ENCODE measurements around the gene PCDHGA1. TPM values are rescaled to one million over a fixed set of nuclear protein-coding genes. Genes with fewer than 3 reads are reported as not detected.
"Not testable (repeated sequence)": the region's sequence is repeated elsewhere in the genome, so short reads cannot be mapped to it uniquely, and the experiment has no call there.

PCDHGA1 gene
- total RNA-seq, 1 experiment from 2014 or later = 2.2 TPM

DNA sequence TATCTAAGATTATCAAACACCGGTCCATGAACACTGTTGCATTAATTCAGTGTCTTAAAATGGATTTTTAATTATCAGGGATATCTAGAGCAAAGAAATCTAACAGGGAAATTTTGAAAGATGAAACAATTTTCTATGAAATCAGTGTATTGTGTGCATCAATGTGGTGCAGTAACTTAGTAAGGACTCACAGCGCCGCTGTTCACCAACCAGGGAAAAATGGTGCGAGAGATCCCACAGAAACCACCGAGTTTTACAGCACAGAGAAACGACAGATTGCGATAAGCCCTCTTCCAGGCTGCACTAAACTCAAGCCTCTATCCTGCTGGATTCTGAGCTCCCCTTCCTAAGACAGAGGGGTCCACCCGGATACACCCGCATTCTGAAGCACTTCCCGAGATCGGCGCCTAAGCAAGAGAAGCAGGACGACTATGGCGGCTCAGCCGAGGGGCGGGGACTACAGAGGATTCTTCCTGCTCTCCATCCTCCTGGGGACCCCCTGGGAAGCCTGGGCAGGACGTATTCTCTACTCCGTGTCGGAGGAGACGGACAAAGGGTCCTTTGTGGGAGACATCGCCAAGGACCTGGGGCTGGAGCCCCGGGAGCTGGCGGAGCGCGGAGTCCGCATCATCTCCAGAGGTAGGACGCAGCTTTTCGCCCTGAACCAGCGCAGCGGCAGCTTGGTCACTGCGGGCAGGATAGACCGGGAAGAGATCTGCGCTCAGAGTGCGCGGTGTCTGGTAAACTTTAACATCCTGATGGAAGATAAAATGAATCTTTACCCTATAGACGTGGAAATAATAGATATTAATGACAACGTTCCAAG lies 52.4 kb downstream of the PCDHGA1 start, which contains the start of gene PCDHGA7:
Gene PCDHGA7, plus strand, starts transcription at position 274 of the 826 bp plus-strand sequence. Its CDS starts 158 bp downstream, at position 432.
- DNase-seq (ENCODE audit: low spot score) = peak; percentile 68
- H3K27ac ChIP-seq (ENCODE audit: low read depth, low read length, poor library complexity, severe bottlenecking) = peak within 1 kb of the TSS; percentile 65
- BruUV-seq (replicated peaks) = TSS peak; percentile 13
- no peaks in the 10 kb centered on the region for H3K36me3 ChIP-seq (ENCODE audit: insufficient read depth, low read length, poor library complexity, severe bottlenecking)
- H3K9me3 ChIP-seq (ENCODE audit: low read depth, low read length, poor library complexity, severe bottlenecking) = peaks cover 47% of the 10 kb centered on the region
- H3K27me3 ChIP-seq (replicated peaks; ENCODE audit: insufficient read depth, low read depth, low read length, poor library complexity) = no peaks in the 10 kb centered on the region
- POLR2A ChIA-PET (ENCODE audit: low non-redundant PET) = no interaction called here
- intact Hi-C loops (cut with micrococcal nuclease; ENCODE audit: unreplicated experiment) = no loop called here
- CTCF ChIA-PET = no interaction called here
- no peaks in the 10 kb centered on the region for H3K4me1 ChIP-seq (ENCODE audit: insufficient read depth, low read length, poor library complexity, severe bottlenecking)
- TF ChIP-seq, protein P1, sequence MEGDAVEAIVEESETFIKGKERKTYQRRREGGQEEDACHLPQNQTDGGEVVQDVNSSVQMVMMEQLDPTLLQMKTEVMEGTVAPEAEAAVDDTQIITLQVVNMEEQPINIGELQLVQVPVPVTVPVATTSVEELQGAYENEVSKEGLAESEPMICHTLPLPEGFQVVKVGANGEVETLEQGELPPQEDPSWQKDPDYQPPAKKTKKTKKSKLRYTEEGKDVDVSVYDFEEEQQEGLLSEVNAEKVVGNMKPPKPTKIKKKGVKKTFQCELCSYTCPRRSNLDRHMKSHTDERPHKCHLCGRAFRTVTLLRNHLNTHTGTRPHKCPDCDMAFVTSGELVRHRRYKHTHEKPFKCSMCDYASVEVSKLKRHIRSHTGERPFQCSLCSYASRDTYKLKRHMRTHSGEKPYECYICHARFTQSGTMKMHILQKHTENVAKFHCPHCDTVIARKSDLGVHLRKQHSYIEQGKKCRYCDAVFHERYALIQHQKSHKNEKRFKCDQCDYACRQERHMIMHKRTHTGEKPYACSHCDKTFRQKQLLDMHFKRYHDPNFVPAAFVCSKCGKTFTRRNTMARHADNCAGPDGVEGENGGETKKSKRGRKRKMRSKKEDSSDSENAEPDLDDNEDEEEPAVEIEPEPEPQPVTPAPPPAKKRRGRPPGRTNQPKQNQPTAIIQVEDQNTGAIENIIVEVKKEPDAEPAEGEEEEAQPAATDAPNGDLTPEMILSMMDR (conservative IDR thresholded peaks at IDR 0.05; ENCODE audit: low read depth, low read length) = peak; percentile 56
- no peak for TF ChIP-seq EZH2 (IDR thresholded peaks at IDR 0.05; ENCODE audit: borderline replicate concordance, low read depth, low read length, poor library complexity, severe bottlenecking)
- H3K4me3 ChIP-seq (ENCODE audit: low read depth, low read length, poor library complexity, severe bottlenecking) = peak within 1 kb of the TSS; percentile 47

DNA sequence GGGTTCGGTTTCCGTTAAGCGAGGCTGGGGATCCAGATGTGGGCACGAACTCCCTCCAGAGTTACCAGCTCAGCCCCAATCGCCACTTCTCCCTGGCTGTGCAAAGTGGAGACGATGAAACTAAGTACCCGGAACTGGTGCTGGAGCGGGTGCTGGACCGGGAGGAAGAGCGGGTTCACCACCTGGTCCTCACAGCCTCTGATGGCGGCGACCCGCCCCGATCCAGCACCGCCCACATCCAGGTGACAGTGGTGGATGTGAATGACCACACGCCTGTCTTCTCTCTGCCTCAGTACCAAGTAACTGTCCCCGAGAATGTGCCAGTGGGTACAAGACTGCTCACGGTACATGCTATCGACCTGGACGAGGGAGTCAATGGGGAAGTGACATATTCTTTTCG lies 53.0 kb downstream of the PCDHGA1 start:
- intact Hi-C loops (cut with micrococcal nuclease; ENCODE audit: unreplicated experiment) = no loop called here
- CTCF ChIA-PET = no interaction called here
- peak overlapping the region; percentile 65 for H3K27ac ChIP-seq (ENCODE audit: low read depth, low read length, poor library complexity, severe bottlenecking)
- no TSS peak for BruUV-seq (replicated peaks)
- no peaks in the 10 kb centered on the region for H3K4me1 ChIP-seq (ENCODE audit: insufficient read depth, low read length, poor library complexity, severe bottlenecking)
- peaks cover 48% of the 10 kb centered on the region for H3K9me3 ChIP-seq (ENCODE audit: low read depth, low read length, poor library complexity, severe bottlenecking)
- TF ChIP-seq EZH2 (IDR thresholded peaks at IDR 0.05; ENCODE audit: borderline replicate concordance, low read depth, low read length, poor library complexity, severe bottlenecking) = no peak
- TF ChIP-seq, protein P1 (conservative IDR thresholded peaks at IDR 0.05; ENCODE audit: low read depth, low read length) = no peak
- DNase-seq (ENCODE audit: low spot score) = no peak
- H3K27me3 ChIP-seq (replicated peaks; ENCODE audit: insufficient read depth, low read depth, low read length, poor library complexity) = no peaks in the 10 kb centered on the region
- H3K36me3 ChIP-seq (ENCODE audit: insufficient read depth, low read length, poor library complexity, severe bottlenecking) = no peaks in the 10 kb centered on the region
- POLR2A ChIA-PET (ENCODE audit: low non-redundant PET) = no interaction called here
- H3K4me3 ChIP-seq (ENCODE audit: low read depth, low read length, poor library complexity, severe bottlenecking) = peak overlapping the region; percentile 47

DNA sequence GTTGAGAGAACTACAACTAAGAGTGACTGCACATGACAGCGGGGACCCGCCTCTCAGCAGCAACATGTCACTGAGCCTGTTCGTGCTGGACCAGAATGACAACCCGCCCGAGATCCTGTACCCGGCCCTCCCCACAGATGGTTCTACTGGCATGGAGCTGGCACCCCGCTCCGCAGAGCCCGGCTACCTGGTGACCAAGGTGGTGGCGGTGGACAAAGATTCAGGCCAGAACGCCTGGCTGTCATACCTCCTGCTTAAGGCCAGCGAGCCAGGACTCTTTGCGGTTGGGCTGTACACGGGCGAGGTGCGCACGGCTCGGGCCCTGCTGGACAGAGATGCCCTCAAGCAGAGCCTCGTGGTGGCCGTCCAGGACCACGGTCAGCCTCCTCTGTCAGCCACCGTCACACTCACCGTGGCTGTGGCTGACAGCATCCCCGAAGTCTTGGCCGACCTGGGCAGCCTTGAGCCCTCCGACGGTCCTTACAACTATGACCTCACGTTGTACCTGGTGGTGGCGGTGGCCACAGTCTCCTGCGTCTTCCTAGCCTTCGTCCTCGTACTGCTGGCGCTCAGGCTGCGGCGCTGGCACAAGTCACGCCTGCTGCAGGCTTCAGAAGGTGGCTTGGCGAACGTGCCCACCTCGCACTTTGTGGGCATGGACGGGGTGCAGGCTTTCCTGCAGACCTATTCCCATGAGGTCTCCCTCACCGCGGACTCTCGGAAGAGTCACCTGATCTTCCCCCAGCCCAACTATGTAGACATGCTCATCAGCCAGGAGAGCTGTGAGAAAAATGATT lies 54.4 kb downstream of the PCDHGA1 start:
- no TSS peak for BruUV-seq (replicated peaks)

DNA sequence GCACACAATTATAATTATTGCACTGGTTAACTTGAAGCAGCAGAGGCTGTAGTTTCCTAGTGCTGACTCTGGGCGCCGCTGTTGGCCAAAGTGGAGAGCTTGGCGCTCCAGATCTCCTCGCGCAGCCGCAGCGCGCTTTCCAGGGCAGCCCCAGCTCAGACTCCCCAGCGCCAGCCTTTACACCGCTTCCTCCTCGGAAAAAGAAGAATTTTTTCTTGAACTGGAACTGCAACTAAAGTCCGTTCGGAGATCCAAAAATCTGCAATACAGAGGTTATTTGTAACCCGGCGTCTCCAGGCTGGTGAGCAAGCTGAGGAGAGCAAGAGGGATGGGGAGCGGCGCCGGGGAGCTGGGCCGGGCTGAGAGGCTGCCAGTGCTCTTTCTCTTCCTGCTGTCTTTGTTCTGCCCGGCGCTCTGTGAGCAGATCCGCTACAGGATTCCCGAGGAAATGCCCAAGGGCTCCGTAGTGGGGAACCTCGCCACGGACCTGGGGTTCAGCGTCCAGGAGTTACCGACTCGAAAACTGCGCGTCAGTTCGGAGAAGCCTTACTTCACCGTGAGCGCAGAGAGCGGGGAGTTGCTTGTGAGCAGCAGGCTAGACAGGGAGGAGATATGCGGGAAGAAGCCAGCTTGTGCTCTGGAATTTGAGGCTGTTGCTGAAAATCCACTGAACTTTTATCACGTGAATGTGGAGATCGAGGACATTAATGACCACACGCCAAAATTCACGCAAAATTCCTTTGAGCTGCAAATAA lies 57.4 kb downstream of the PCDHGA1 start, which contains the start of gene PCDHGB4:
Gene PCDHGB4, plus strand, starts transcription at position 142 of the 755 bp plus-strand sequence. Its CDS starts 187 bp downstream, at position 329.
- BruUV-seq (replicated peaks); H3K27me3 ChIP-seq (replicated peaks; ENCODE audit: insufficient read depth, low read depth, low read length, poor library complexity); H3K4me1 ChIP-seq (ENCODE audit: insufficient read depth, low read length, poor library complexity, severe bottlenecking); POLR2A ChIA-PET (ENCODE audit: low non-redundant PET); CTCF ChIA-PET; intact Hi-C loops (cut with micrococcal nuclease; ENCODE audit: unreplicated experiment); DNase-seq (ENCODE audit: low spot score); H3K4me3 ChIP-seq (ENCODE audit: low read depth, low read length, poor library complexity, severe bottlenecking); H3K27ac ChIP-seq (ENCODE audit: low read depth, low read length, poor library complexity, severe bottlenecking); H3K36me3 ChIP-seq (ENCODE audit: insufficient read depth, low read length, poor library complexity, severe bottlenecking): not testable (repeated sequence)
- H3K9me3 ChIP-seq (ENCODE audit: low read depth, low read length, poor library complexity, severe bottlenecking) = peaks cover 70% of the 10 kb centered on the region

More for the DNA sequence above, 54.4 kb downstream of the PCDHGA1 start:
- no peak for DNase-seq (ENCODE audit: low spot score)
- no peaks in the 10 kb centered on the region for H3K4me1 ChIP-seq (ENCODE audit: insufficient read depth, low read length, poor library complexity, severe bottlenecking)
- ChIA-PET CTCF (no interaction called here), POLR2A (ENCODE audit: low non-redundant PET) (no interaction called here)
- intact Hi-C loops (cut with micrococcal nuclease; ENCODE audit: unreplicated experiment) = no loop called here
- TF ChIP-seq, protein P1 (conservative IDR thresholded peaks at IDR 0.05; ENCODE audit: low read depth, low read length) = no peak
- TF ChIP-seq EZH2 (IDR thresholded peaks at IDR 0.05; ENCODE audit: borderline replicate concordance, low read depth, low read length, poor library complexity, severe bottlenecking) = no peak
- H3K9me3 ChIP-seq (ENCODE audit: low read depth, low read length, poor library complexity, severe bottlenecking) = peaks cover 57% of the 10 kb centered on the region
- no peaks in the 10 kb centered on the region for H3K36me3 ChIP-seq (ENCODE audit: insufficient read depth, low read length, poor library complexity, severe bottlenecking)
- H3K4me3 ChIP-seq (ENCODE audit: low read depth, low read length, poor library complexity, severe bottlenecking) = no peak overlapping the region
- H3K27ac ChIP-seq (ENCODE audit: low read depth, low read length, poor library complexity, severe bottlenecking) = no peak overlapping the region
- H3K27me3 ChIP-seq (replicated peaks; ENCODE audit: insufficient read depth, low read depth, low read length, poor library complexity) = no peaks in the 10 kb centered on the region

Data from A673 (cell line).